BE2C (cell line): ENCODE results near the gene HOXA6.

ENCODE experiments used
- DNase-seq: peaks from one replicate; pipeline ENCODE4 v3.0.0-alpha.2; 2020
- H3K27me3 ChIP-seq: fragments of 250-450 bp; sonication (Bioruptor Pico); 2 replicates; pipeline ENCODE4 v1.5.1; 2020; ENCODE audit warnings: mild to moderate bottlenecking
- H3K36me3 ChIP-seq: fragments of 250-450 bp; sonication (Bioruptor Pico); 2 replicates; pipeline ENCODE4 v1.5.1; 2020; ENCODE audit warnings: mild to moderate bottlenecking
- H3K4me1 ChIP-seq: fragments of 250-450 bp; sonication (Bioruptor Pico); 2 replicates; pipeline ENCODE4 v1.5.1; 2020
- H3K4me3 ChIP-seq: 2 replicates; pipeline ENCODE4 v1.5.1; 2011; ENCODE audit warnings: low read depth, low read length
- H3K9me3 ChIP-seq: fragments of 250-450 bp; sonication (Bioruptor Pico); 2 replicates; pipeline ENCODE4 v1.5.1; 2020
- TF ChIP-seq, protein P1 (sequence below): IDR thresholded peaks from 2 replicates; pipeline ENCODE4 v1.5.1; 2012; ENCODE audit warnings: mild to moderate bottlenecking, low read depth, low read length

The HOXA6 gene

DNA sequence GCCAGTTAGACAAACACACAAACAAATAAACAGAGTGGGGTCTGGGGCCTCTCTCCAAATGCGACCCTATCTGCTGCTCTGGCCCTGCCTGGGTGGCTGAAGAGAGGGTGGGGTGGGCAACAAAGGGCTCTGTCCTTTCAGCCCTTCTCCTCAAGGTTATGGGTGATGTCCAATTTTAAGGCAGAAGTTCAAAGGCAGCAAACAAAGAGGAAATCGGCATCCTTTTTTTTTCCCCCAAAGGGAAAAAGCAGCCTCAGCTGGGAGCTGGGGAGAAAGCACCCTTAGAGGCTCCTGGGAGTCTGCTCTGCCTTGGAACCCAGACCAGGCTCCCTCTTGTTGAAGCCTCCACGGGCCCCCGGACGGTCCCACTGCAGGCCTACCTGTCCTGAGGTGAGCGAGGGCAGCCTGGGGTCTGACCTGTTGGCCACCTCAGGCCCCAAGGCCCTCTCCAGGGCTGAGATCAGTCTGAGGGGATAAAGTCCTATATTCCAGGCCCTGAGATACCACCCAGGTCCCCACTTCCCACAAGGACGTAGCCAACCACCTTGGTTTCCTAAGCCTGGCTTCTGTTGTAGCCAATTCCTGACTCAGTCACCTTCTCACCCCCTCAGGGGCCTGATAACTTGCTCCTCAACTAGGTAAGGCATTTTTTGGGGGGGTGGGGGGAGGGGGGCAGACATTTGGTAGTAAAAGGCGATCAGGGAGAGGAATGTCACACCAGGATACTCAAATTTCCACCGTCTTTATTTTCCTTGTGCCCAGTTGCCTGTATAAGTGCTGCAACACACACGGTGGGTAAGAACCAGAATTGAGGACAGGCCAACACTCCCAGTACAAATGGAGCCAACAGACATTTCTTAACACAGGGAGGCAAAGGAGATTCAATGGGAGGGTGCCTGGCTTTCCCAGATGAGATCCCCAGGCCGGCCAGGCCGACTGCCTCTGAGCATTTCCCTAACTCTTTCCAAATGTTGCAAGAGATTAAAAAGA lies 33.2 kb upstream of the HOXA6 start:
- DNase-seq: no peak
- Histone ChIP-seq H3K4me3 (no peak overlapping the region), H3K36me3 (no peaks in the 10 kb centered on the region), H3K4me1 (no peaks in the 10 kb centered on the region), H3K9me3 (no peaks in the 10 kb centered on the region), H3K27me3 (peaks cover 98% of the 10 kb centered on the region)
- TF ChIP-seq, protein P1, sequence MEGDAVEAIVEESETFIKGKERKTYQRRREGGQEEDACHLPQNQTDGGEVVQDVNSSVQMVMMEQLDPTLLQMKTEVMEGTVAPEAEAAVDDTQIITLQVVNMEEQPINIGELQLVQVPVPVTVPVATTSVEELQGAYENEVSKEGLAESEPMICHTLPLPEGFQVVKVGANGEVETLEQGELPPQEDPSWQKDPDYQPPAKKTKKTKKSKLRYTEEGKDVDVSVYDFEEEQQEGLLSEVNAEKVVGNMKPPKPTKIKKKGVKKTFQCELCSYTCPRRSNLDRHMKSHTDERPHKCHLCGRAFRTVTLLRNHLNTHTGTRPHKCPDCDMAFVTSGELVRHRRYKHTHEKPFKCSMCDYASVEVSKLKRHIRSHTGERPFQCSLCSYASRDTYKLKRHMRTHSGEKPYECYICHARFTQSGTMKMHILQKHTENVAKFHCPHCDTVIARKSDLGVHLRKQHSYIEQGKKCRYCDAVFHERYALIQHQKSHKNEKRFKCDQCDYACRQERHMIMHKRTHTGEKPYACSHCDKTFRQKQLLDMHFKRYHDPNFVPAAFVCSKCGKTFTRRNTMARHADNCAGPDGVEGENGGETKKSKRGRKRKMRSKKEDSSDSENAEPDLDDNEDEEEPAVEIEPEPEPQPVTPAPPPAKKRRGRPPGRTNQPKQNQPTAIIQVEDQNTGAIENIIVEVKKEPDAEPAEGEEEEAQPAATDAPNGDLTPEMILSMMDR: no peak

GRCh38 chr7:27179503-27180430 lies 32.2 kb upstream of the HOXA6 start:
- no peaks in the 10 kb centered on the region for H3K36me3 ChIP-seq
- H3K4me1 ChIP-seq: no peaks in the 10 kb centered on the region
- TF ChIP-seq, protein P1: peak; percentile 84
- H3K9me3 ChIP-seq: no peaks in the 10 kb centered on the region
- H3K4me3 ChIP-seq: no peak overlapping the region
- H3K27me3 ChIP-seq: peaks cover 98% of the 10 kb centered on the region
- peak; percentile 70 for DNase-seq

DNA sequence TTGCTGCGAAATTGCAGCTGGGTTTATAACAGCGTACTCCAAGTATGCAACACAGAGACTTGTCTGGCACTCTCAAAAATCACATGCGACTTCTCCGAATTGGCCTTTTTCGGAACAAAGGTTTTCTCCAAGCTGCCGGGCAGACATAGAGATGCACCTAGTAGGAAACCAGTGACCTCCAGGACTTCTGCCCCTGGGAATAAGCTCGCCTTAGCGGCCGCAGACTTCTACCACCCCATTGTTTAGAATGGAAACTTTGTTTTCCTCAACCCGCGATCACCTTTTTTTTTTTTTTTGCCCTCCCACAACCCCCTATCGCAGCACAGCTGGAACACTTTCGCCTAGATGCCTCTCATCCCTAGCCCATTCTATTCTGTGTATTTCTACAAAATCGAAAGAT lies 31.5 kb upstream of the HOXA6 start:
- H3K4me1 ChIP-seq: no peaks in the 10 kb centered on the region
- no peaks in the 10 kb centered on the region for H3K9me3 ChIP-seq
- no peak overlapping the region for H3K4me3 ChIP-seq
- peaks cover 98% of the 10 kb centered on the region for H3K27me3 ChIP-seq
- no peaks in the 10 kb centered on the region for H3K36me3 ChIP-seq
- TF ChIP-seq, protein P1: no peak
- no peak for DNase-seq

GRCh38 chr7:27178366-27178765 lies 30.8 kb upstream of the HOXA6 start:
- Histone ChIP-seq H3K4me1 (no peaks in the 10 kb centered on the region), H3K27me3 (peaks cover 98% of the 10 kb centered on the region), H3K36me3 (no peaks in the 10 kb centered on the region), H3K9me3 (no peaks in the 10 kb centered on the region), H3K4me3 (no peak overlapping the region)
- TF ChIP-seq, protein P1: no peak
- DNase-seq: no peak

DNA sequence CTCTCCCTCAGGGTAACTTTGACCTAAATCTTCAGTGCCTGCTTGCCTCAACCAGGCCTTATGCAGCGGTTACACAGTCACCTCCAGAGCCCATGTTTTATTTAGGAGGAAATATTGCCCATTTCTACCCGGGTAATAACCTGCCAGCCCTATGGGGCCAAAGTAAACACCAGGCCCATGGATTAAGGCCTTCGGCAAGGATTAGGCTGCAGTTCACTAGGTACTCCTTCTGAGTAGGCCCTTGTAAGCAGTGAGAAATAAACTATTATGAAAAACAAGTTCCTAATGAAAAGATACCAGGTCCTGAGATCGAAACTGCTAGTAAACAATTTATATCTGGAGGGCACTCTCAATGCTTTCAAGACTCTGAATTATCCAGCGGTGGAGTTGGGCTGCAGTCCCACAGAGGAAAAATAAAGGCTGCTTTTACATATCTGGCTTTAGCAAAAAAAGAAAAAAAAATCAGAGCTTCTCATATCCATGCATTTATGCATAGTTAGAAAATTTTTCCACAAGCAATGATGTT lies 30.3 kb upstream of the HOXA6 start:
- Histone ChIP-seq H3K4me3 (no peak overlapping the region), H3K36me3 (no peaks in the 10 kb centered on the region), H3K9me3 (no peaks in the 10 kb centered on the region; the same call in 1 of the 2 replicates), H3K4me1 (no peaks in the 10 kb centered on the region), H3K27me3 (peaks cover 98% of the 10 kb centered on the region)
- DNase-seq: no peak
- TF ChIP-seq, protein P1: no peak
